PC-9 (cell line): ENCODE measurements around the gene TMEM185A.

ENCODE experiments used
- EZH2 ChIP-seq: fragments of 200-600 bp; sonication (generic); IDR thresholded peaks from 2 replicates; pipeline ENCODE4 v1.8.0; 2017; ENCODE audit warnings: antibody characterized with exemption, low read depth
- TF ChIP-seq, protein P1 (sequence below): fragments of 200-600 bp; sonication (generic); conservative IDR thresholded peaks from 2 replicates; pipeline ENCODE4 v1.6.1; 2017; ENCODE audit warnings: mixed run types, antibody characterized with exemption, mild to moderate bottlenecking, moderate library complexity

DNA sequence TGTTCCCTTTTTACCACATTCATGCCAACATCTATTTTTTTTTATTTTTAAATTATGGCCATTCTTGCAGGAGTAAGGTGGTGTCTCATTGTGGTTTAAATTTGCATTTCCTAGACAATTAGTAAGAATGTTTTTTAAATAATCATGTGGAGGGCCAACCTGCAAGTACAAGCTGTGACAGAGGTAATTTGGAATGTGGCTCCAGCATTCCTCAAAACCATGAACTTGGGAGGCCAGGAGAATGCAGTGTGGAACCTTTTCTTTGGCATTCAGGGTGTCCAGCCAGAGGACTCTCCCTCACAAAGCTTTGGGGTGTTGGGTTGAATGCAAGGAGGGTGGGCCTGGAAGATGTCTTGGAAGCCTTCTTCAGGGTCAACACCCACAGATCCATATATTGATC is 7.3 kb upstream of the TMEM185A start:
- TF ChIP-seq, protein P1, sequence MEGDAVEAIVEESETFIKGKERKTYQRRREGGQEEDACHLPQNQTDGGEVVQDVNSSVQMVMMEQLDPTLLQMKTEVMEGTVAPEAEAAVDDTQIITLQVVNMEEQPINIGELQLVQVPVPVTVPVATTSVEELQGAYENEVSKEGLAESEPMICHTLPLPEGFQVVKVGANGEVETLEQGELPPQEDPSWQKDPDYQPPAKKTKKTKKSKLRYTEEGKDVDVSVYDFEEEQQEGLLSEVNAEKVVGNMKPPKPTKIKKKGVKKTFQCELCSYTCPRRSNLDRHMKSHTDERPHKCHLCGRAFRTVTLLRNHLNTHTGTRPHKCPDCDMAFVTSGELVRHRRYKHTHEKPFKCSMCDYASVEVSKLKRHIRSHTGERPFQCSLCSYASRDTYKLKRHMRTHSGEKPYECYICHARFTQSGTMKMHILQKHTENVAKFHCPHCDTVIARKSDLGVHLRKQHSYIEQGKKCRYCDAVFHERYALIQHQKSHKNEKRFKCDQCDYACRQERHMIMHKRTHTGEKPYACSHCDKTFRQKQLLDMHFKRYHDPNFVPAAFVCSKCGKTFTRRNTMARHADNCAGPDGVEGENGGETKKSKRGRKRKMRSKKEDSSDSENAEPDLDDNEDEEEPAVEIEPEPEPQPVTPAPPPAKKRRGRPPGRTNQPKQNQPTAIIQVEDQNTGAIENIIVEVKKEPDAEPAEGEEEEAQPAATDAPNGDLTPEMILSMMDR: no peak
- no peak for TF ChIP-seq EZH2
